OCI-LY7 (cell line): Measurements from ENCODE around the gene GRK5. TPM values are rescaled to one million over a fixed set of nuclear protein-coding genes. Genes with fewer than 3 reads are reported as not detected.
"Not testable (repeated sequence)": the region's sequence is repeated elsewhere in the genome, so short reads cannot be mapped to it uniquely, and the experiment has no call there.

Source experiments
- BruUV-seq: library from RNA; stranded (reverse); fragments of 400-500 nt; replicated peaks from 2 replicates; lab custom pipeline; 2021; lab: Mats Ljungman, UMichigan
- CTCF ChIA-PET: fragments of 300-600 bp; sonication (Branson Sonifier 250); formaldehyde crosslinking; loops from one replicate; lab custom pipeline; 2022; ENCODE audit warnings: antibody characterized with exemption; ENCODE audit not compliant: unreplicated experiment; lab: Charles Lee
- POLR2A ChIA-PET: fragments of 300-600 bp; sonication (Branson Sonifier 250); formaldehyde crosslinking; loops from one replicate; lab custom pipeline; 2022; ENCODE audit warnings: antibody characterized with exemption; lab: Charles Lee
- DNase-seq: peaks from one replicate; pipeline ENCODE4 v3.0.0-alpha.2; 2015; ENCODE audit warnings: low spot score
- H2AFZ ChIP-seq: fragments of 200-600 bp; sonication (generic), shearing (Covaris generic); 2 replicates; pipeline ENCODE4 v1.6.1; 2014; ENCODE audit warnings: mild to moderate bottlenecking, antibody characterized with exemption, low read length, moderate library complexity
- H3K27ac ChIP-seq: fragments of 200-600 bp; sonication (generic); 2 replicates; pipeline ENCODE4 v1.5.1; 2014; ENCODE audit warnings: mixed run types, low read depth, mild to moderate bottlenecking, moderate library complexity, low read length, inconsistent platforms; ENCODE audit not compliant: poor library complexity, severe bottlenecking
- H3K36me3 ChIP-seq: fragments of 200-600 bp; sonication (generic); 2 replicates; pipeline ENCODE4 v1.6.1; 2014; ENCODE audit warnings: mild to moderate bottlenecking, antibody characterized with exemption, low read length, moderate library complexity, mixed read lengths; ENCODE audit not compliant: insufficient read depth
- H3K4me1 ChIP-seq: fragments of 200-600 bp; sonication (generic); 2 replicates; pipeline ENCODE4 v1.5.1; 2014; ENCODE audit warnings: mild to moderate bottlenecking, low read length; ENCODE audit not compliant: insufficient read depth, poor library complexity, severe bottlenecking
- H3K4me2 ChIP-seq: fragments of 200-600 bp; sonication (generic); 2 replicates; pipeline ENCODE4 v1.6.1; 2014; ENCODE audit warnings: mild to moderate bottlenecking, low read length
- H3K4me3 ChIP-seq: fragments of 200-600 bp; sonication (generic); 2 replicates; pipeline ENCODE4 v1.5.1; 2014; ENCODE audit warnings: mild to moderate bottlenecking, low read depth, low read length; ENCODE audit not compliant: poor library complexity, severe bottlenecking
- H3K79me2 ChIP-seq: fragments of 200-600 bp; sonication (generic); 2 replicates; pipeline ENCODE4 v1.6.1; 2016; ENCODE audit warnings: low read depth, mild to moderate bottlenecking, low read length, moderate library complexity, mixed read lengths; ENCODE audit not compliant: insufficient read depth
- H3K9me2 ChIP-seq: fragments of 200-600 bp; sonication (generic); 2 replicates; pipeline ENCODE4 v1.6.1; 2016; ENCODE audit warnings: mild to moderate bottlenecking, low read length, mixed read lengths; ENCODE audit not compliant: insufficient read depth
- H3K9me3 ChIP-seq: fragments of 200-600 bp; sonication (generic); 2 replicates; pipeline ENCODE4 v1.6.1; 2014; ENCODE audit warnings: mild to moderate bottlenecking, mixed run types, low read length, mixed read lengths
- H4K20me1 ChIP-seq: fragments of 200-600 bp; sonication (generic); 2 replicates; pipeline ENCODE4 v1.6.1; 2014; ENCODE audit warnings: mild to moderate bottlenecking, antibody characterized with exemption, low read length, moderate library complexity, mixed read lengths; ENCODE audit not compliant: insufficient read depth
- CTCF ChIP-seq: fragments of 200-600 bp; sonication (generic); conservative IDR thresholded peaks from 2 replicates; pipeline ENCODE4 v1.5.1; 2014; ENCODE audit warnings: mild to moderate bottlenecking, antibody characterized with exemption, low read length, moderate library complexity, mixed read lengths
- EZH2phosphoT487 ChIP-seq: fragments of 200-600 bp; sonication (generic); IDR thresholded peaks from 2 replicates; pipeline ENCODE4 v1.6.1; 2018; ENCODE audit warnings: low read depth, borderline replicate concordance, mild to moderate bottlenecking, mixed run types, antibody characterized with exemption, low read length, moderate library complexity, mixed read lengths
- intact Hi-C: fragments of 100-400 bp; cut with micrococcal nuclease; formaldehyde crosslinking; loops from one replicate; pipeline ENCODE4 v1.10.0; 2022; ENCODE audit not compliant: unreplicated experiment
- total RNA-seq, 2 experiments: library from RNA; depleted of rRNA in 1 of 2; stranded (reverse); fragments of >200 nt in 1 of 2; shearing (Covaris generic) in 1 of 2; gene quantifications; 2 replicates each; pipeline ENCODE4 v1.2.3, GENCODE V29; 2014 to 2022

Gene GRK5
- total RNA-seq, 2 experiments from 2014 or later, result 4.7 to 10.2 TPM

GRCh38 chr10:119431773-119432135, 224.4 kb downstream of the GRK5 start:
- POLR2A ChIA-PET, result interaction anchor here (0.5 kb wide), 2 partner anchors 12 to 87 kb away, joined by 3 to 4 read pairs; no protein-coding TSS in a partner anchor
- Histone ChIP-seq H3K27ac (no peak overlapping the region), H3K4me3 (no peak overlapping the region), H2AFZ (no peak overlapping the region), H4K20me1 (no peaks in the 10 kb centered on the region), H3K79me2 (no peaks in the 10 kb centered on the region), H3K9me3 (0 out of 2 replicates have a peak, but pooled peaks cover 7% of the 10 kb centered on the region), H3K4me1 (no peaks in the 10 kb centered on the region), H3K9me2 (no peaks in the 10 kb centered on the region), H3K36me3 (peaks cover 9% of the 10 kb centered on the region), H3K4me2 (no peak overlapping the region)
- TF ChIP-seq CTCF (no peak), EZH2phosphoT487 (no peak)
- CTCF ChIA-PET, result no interaction called here
- DNase-seq, result no peak
- no TSS peak for BruUV-seq
- intact Hi-C loops, result no loop called here

GRCh38 chr10:119434942-119435341, 227.6 kb downstream of the GRK5 start:
- H4K20me1 ChIP-seq, BruUV-seq, H3K9me2 ChIP-seq, H3K4me2 ChIP-seq, H3K4me3 ChIP-seq, H3K9me3 ChIP-seq, CTCF ChIA-PET, intact Hi-C loops, H3K27ac ChIP-seq, DNase-seq, H3K4me1 ChIP-seq, H3K36me3 ChIP-seq, H3K79me2 ChIP-seq, H2AFZ ChIP-seq, POLR2A ChIA-PET: not testable (repeated sequence)

GRCh38 chr10:119438717-119439116, 231.3 kb downstream of the GRK5 start:
- H3K4me3 ChIP-seq, result no peak overlapping the region
- no peaks in the 10 kb centered on the region for H4K20me1 ChIP-seq
- H3K9me2 ChIP-seq, result no peaks in the 10 kb centered on the region
- no peak overlapping the region for H2AFZ ChIP-seq
- no peak overlapping the region for H3K27ac ChIP-seq
- H3K79me2 ChIP-seq, result no peaks in the 10 kb centered on the region
- no peaks in the 10 kb centered on the region for H3K36me3 ChIP-seq
- ChIA-PET CTCF (no interaction called here), POLR2A (interaction anchor here (0.8 to 1.1 kb wide), 2 partner anchors 10 to 232 kb away, joined by 3 read pairs; partner anchors contain the start of gene GRK5)
- DNase-seq, result no peak
- H3K4me2 ChIP-seq, result no peak overlapping the region
- no TSS peak for BruUV-seq
- peaks cover 22% of the 10 kb centered on the region for H3K4me1 ChIP-seq
- TF ChIP-seq CTCF, result no peak
- intact Hi-C loops, result no loop called here
- 0 out of 2 replicates have a peak, but pooled peaks cover 7% of the 10 kb centered on the region for H3K9me3 ChIP-seq
